WERI-Rb-1 (cell line): Measurements from ENCODE around the gene JAG2.

Experiments used
- DNase-seq: peaks from one replicate; pipeline ENCODE4 v3.0.0-alpha.2; 2020
- H3K27ac ChIP-seq: fragments of 250-450 bp; sonication (Bioruptor Pico); 2 replicates; pipeline ENCODE4 v1.5.1; 2020; ENCODE audit warnings: mild to moderate bottlenecking, moderate library complexity
- H3K27me3 ChIP-seq: fragments of 250-450 bp; sonication (Bioruptor Pico); 2 replicates; pipeline ENCODE4 v1.5.1; 2021; ENCODE audit warnings: mild to moderate bottlenecking, low read depth, moderate library complexity; ENCODE audit not compliant: insufficient read depth, severe bottlenecking
- H3K36me3 ChIP-seq: fragments of 250-450 bp; sonication (Bioruptor Pico); 2 replicates; pipeline ENCODE4 v1.5.1; 2020; ENCODE audit warnings: mild to moderate bottlenecking, moderate library complexity
- H3K4me3 ChIP-seq: 2 replicates; pipeline ENCODE4 v1.5.1; 2011; ENCODE audit warnings: low read depth, mild to moderate bottlenecking, control low read depth, low read length
- H3K9me3 ChIP-seq: fragments of 250-450 bp; sonication (Bioruptor Pico); 2 replicates; pipeline ENCODE4 v1.5.1; 2021; ENCODE audit warnings: mild to moderate bottlenecking, moderate library complexity; ENCODE audit not compliant: severe bottlenecking
- TF ChIP-seq, protein P1 (sequence below): IDR thresholded peaks from 2 replicates; pipeline ENCODE4 v1.5.1; 2011; ENCODE audit warnings: low read depth, mild to moderate bottlenecking, control low read depth, inconsistent platforms, low read length

JAG2 gene

DNA sequence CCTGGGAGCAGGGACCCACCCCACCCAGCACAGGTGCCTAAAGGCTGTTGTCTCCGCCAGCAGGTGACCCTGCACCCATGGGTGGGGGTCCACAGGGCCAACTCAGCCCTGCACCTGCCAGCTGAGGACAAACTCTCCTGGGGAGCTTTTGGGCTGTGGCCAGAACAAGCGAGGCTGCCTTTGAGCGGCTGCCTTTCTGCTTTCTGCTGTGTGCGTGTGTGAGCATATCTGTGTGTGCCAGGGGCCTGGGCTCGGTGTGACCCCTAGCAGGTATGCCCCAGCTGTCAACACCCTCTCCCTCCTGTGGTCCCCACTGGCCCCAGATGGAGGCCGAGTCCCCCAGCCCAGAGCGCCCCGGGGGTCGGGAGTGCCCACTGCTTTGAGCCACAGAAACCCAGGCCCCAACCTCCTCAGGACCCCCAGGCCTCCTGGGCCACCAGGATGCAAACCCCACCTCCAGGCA, 77.5 kb downstream of the JAG2 start:
- no peaks in the 10 kb centered on the region for H3K9me3 ChIP-seq
- H3K4me3 ChIP-seq: no peak overlapping the region
- no peaks in the 10 kb centered on the region for H3K27me3 ChIP-seq
- no peak for DNase-seq
- TF ChIP-seq, protein P1, sequence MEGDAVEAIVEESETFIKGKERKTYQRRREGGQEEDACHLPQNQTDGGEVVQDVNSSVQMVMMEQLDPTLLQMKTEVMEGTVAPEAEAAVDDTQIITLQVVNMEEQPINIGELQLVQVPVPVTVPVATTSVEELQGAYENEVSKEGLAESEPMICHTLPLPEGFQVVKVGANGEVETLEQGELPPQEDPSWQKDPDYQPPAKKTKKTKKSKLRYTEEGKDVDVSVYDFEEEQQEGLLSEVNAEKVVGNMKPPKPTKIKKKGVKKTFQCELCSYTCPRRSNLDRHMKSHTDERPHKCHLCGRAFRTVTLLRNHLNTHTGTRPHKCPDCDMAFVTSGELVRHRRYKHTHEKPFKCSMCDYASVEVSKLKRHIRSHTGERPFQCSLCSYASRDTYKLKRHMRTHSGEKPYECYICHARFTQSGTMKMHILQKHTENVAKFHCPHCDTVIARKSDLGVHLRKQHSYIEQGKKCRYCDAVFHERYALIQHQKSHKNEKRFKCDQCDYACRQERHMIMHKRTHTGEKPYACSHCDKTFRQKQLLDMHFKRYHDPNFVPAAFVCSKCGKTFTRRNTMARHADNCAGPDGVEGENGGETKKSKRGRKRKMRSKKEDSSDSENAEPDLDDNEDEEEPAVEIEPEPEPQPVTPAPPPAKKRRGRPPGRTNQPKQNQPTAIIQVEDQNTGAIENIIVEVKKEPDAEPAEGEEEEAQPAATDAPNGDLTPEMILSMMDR: no peak
- H3K36me3 ChIP-seq: no peaks in the 10 kb centered on the region
- H3K27ac ChIP-seq: peak overlapping the region; percentile 26
